HG03354 (cell line): ENCODE results near the gene ARL17B.
"Not testable (repeated sequence)": the region's sequence is repeated elsewhere in the genome, so short reads cannot be mapped to it uniquely, and the experiment has no call there.

Experiments used
- ATAC-seq: cut with Tn5 transposase; IDR thresholded peaks from one replicate; pipeline ENCODE4 v1.9.1; 2021; ENCODE audit warnings: mild to moderate bottlenecking; ENCODE audit not compliant: unreplicated experiment, poor library complexity, severe bottlenecking

ARL17B gene

DNA sequence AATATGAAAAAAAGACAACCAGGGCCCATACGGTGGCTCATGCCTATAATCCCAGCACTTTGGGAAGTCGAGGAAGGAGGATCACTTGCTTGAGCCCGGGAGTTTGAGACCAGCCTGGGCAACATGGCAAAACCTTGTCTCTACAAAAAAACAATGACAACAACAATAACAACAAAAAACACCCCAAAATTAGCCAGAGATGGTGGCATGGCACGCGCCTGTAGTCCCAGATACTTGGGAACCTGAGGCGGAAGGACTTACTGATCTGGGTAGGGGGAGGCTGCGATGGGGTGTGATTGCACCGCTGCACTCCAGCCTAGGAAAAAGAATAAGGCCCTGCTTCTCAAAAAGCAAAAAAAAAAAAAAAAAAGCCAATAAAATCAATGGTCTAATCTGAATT, 69.9 kb downstream of the ARL17B start:
- ATAC-seq, result peak; percentile 6

DNA sequence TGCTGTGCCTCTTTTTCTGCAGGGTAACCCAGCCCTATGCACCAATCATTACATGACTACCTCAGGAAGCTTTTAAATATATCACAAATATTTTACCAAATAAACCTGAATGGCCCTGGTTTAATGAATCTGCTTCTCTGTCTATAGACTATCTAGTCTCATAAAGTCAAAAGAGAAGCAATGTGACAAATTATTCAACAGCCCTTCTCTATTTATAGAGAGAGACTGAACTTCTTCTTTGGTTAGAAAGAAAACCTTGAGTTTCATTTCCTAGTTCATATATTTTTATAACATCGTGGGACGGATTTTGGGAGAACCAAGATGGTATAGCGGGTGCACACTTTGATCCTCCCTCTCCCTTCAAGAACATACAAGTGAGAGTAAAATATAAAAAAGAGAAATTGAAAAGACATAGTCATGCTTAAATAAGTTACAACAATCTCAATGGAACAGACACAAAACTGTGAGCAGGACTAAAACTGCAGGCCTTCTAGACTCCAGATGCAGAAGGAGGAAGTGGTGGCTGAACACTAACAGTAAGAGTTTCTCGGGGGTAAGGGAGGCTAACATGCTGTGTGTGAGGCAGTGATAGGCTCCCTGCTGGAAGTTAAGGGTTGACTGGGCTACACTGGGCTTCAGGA, 70.5 kb downstream of the ARL17B start:
- peak; percentile 98 for ATAC-seq

- ATAC-seq, result not testable (repeated sequence)
Observed at GRCh38 chr17:46287587-46287986, 74.0 kb downstream of the ARL17B start.

DNA sequence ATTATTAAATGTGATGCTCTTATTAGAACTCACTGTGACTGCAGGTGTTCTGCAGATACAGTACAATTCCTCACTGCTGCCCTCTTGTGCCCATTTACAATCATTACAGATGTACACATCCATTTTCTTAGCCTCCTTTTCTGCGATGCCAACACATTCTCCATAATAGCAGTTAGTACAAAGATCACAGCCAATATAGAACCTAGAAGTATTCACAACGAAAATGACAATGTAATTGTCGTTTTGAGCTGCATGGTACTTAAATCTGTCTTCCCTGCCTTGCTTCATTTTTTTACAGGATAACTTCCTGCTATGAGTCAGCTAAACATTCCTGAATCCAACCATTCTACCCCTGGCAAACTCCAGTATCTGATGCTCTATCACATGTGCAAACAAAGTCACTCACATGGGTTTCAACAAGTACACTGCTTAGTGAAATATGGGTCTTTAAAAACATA, 74.8 kb downstream of the ARL17B start:
- ATAC-seq, result peak; percentile 47

DNA sequence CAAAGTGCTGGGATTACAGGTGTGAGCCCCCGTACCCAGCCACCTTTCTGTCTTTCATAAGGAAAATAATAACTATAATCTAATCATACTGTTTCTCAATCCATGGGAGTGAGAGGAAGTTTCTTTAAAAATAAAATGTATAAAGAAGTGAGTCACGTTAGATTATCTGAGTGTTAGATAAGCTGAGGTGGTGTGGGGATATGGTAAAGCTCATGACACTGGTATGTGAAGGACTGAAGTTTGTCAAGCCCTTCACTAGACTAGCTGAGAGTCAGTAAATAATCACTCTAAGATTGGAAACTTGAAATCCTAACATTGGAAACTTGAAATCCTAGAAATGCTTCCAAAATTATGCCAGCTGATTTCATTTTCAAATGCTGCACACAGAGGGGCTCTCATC, 76.1 kb downstream of the ARL17B start:
- not testable (repeated sequence) for ATAC-seq

DNA sequence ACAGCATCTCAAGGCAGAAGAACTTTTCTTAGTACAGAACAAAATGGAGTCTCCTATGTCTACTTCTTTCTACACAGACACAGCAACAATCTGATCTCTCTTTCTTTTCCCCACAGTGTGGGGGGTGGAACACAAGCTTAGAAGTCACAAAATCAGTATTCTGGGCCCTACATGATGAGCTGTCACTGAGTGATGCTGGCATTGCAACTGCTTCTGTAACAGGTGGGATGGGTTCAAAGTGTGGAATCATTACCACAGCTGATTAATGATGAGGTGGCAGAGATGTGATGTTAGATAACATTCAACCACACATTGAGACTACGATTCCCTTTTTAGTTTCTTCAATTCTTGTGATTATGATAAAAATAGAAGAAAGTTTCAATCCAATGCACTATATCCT, 77.1 kb downstream of the ARL17B start:
- not testable (repeated sequence) for ATAC-seq

GRCh38 chr17:46282635-46283034, 78.9 kb downstream of the ARL17B start:
- ATAC-seq, result not testable (repeated sequence)

DNA sequence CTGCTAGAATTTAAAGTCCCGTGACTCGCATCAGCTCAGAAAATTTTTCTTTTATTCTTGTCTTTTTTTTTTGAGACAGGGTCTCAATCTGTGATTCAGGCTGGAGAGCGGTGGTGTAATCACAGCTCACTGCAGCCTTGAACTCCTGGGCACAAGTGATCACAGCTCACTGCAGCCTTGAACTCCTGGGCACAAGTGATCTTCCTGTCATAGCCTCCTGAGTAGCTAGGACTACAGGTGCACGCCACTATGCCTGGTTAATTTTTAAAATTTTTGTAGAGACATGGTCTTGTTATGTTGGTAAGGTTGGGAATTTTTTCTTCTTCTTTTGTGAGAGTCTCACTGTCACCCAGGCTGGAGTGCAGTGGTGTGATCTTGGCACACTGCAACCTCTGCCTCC, 80.2 kb downstream of the ARL17B start:
- ATAC-seq, result not testable (repeated sequence)

- ATAC-seq, result not testable (repeated sequence)
Observed at GRCh38 chr17:46276728-46277479, 84.7 kb downstream of the ARL17B start.

DNA sequence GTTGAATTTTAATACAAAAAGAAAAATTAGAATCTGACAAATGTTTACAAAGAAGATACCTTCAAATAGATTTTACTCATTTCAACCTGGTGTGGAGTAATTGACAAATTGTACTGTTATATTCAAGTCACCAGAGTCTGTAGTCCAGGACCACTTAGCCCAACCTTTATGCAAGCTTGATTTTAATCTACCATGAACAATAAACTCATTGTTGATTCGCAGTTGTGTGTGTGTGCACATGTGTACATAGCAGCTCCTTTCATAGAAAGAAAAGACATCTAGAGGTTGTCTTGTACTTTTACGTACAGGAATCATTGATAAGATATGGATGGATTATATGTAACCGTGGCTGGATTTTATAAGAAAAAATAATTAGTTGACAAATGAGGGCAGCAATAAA, 87.3 kb downstream of the ARL17B start:
- ATAC-seq, result no peak

DNA sequence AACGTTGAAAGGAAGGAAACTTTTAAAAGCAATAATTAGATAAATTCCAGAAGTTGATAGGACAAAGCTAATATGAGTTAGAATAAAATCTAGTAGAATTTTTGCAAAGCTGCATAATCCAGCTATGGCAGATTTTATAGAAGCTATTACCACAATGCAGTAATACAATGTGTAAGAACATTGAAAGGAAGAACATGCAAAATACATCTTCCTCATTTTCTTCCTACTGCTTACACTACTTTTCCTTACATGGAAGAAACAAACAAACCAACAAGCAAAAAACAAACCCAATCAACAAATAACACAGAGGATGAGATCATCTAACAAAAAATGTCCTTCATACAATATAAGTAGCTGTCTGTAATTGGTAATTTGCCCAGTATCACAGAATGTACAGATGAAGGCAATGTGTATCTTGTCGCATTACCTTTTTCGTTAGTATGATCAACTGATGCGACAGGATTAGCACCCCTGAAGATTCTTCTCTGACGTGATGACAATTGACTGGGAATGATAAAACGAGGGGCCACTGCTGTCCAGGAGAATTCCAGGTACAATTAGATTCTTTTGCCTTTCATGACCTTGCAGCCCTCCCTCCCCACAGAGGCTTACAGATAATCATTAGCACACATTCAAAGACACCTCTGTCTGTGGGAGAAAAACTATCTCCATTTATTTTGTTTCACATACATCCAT, 87.9 kb downstream of the ARL17B start:
- no peak for ATAC-seq

DNA sequence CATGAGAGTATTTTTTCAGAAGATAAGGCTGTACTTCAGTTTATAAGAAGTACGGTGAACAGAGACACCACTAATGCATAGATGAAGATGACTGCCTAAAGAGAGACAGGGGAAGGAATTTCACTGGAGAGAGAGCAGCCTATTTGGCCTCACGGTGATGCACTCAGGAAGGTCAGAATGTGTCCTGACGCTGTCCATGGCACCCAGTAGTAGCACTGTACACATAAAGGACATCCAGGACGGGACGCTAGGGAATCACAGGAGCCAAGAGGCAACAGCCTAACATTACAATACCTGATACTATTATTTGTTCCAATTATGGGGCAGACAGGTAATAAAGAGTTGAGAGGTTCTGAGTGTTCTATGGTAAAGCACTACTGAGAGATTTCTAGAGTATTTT, 91.5 kb downstream of the ARL17B start:
- ATAC-seq, result no peak

- peak; percentile 78 for ATAC-seq
Observed at GRCh38 chr17:46266656-46267544, 94.7 kb downstream of the ARL17B start.

- ATAC-seq, result peak; percentile 11
Observed at GRCh38 chr17:46266063-46266655, 95.4 kb downstream of the ARL17B start.

DNA sequence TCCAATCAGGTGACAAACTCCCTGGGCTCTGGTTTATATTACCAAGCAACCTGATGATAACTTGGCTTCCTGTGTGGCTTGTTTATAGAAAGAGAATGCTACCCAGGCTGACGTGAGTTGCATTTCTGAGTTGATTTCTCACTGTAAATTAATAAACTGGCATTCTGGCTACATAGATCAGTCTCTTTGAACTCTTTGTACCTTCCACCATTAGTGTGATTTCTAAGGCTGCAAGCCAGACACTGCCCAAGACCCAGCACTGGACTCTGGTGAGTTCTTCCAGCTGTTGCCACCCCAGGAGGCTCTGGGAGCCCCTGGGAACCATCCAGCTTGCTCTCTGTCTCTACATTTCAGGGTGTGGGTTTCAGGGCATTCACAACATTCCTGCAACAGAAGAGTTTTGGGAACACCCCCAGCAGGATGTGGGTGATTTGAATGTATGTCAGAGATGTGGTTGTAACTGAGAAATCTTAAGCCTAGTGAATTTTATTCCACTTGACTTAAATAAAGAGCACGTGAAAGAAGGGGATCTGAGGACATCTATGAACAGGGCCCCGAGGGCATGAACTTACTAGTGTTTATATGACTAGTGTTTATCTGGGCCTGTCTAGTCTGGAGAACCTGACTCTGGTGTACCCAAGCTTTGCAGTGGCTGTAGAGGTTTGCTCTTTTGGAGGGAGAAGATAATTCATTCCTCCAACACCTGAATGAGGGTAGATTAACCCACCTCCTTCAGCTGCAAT, 96.9 kb downstream of the ARL17B start:
- ATAC-seq, result no peak

- no peak for ATAC-seq
Observed at GRCh38 chr17:46262271-46262670, 99.3 kb downstream of the ARL17B start.

DNA sequence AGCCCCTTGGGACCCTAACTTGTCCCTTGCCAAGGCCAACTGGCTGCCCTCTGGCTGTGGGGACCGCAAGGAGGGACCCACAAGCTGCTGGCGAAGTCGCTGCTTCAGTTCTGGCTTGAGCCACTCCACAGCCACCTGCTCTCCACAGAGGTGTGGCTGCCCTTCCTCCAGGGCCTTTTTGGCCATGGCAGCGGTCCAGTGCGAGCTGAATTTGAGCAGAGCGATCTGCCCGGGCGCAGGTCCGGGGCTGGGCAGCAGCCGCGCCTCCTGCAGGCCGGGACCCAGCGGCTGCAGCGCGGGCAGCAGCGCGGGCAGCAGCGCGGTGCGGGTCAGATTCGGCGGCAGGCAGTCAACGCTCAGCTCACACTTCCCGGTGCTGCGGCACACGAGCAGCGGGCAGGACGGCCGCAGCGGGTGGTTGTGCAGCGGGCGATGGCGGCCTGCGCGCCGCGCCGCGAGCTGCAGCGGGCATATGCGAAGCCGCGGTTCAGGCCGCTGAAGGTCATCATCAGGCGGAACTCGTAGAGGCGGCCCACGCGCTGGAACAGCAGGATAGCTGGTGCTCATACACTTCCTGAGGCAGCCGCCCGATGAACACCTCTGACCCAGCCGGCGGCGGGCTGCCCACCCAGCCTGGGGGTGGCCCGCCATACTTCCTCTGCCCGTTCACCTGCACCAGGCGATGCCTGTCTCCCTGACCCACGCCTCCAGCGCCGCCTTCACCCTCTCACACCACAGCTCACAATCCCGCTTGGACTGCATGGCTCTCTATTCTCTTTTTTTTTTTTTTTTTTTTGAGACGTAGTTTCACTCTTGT, 101.5 kb downstream of the ARL17B start:
- ATAC-seq, result not testable (repeated sequence)

GRCh38 chr17:46256369-46256768, 105.2 kb downstream of the ARL17B start:
- ATAC-seq, result not testable (repeated sequence)
